CD4-positive, CD25-positive, alpha-beta regulatory T cell (primary cell): Measurements from ENCODE around the gene ARID3A. TPM values are rescaled to one million over a fixed set of nuclear protein-coding genes. Genes with fewer than 3 reads are reported as not detected.

Source experiments
- ATAC-seq, 2 donors: fragments of 150-1000 bp; cut with Tn5 transposase; one replicate each; pipeline ENCODE4 v1.10.0; 2021; ENCODE audit warnings: low read depth in 2 of 2, moderate number of reproducible peaks in 2 of 2, moderate library complexity in 1 of 2
- DNase-seq, 3 donors: peaks; one replicate each; pipeline versions ENCODE4 v3.0.0 to v3.0.0-alpha.2; 2012 to 2022; ENCODE audit warnings: mixed read lengths in 1 of 3
- H3K27ac ChIP-seq: one replicate; pipeline ENCODE4 v1.7.0; 2013; ENCODE audit warnings: mild to moderate bottlenecking, low read length; ENCODE audit not compliant: insufficient read depth, poor library complexity, severe bottlenecking
- H3K27me3 ChIP-seq: one replicate; pipeline ENCODE4 v1.7.0; 2013; ENCODE audit warnings: low read length; ENCODE audit not compliant: control insufficient read depth, insufficient read depth
- H3K36me3 ChIP-seq: one replicate; pipeline ENCODE4 v1.7.0; 2013; ENCODE audit warnings: mild to moderate bottlenecking, low read length, moderate library complexity; ENCODE audit not compliant: control insufficient read depth, insufficient read depth
- H3K4me1 ChIP-seq: 2 replicates; pipeline ENCODE4 v1.7.0; 2013; ENCODE audit warnings: mild to moderate bottlenecking, low read length; ENCODE audit not compliant: insufficient read depth, control insufficient read depth, poor library complexity, severe bottlenecking
- H3K4me3 ChIP-seq: one replicate; pipeline ENCODE4 v1.7.0; 2013; ENCODE audit warnings: low read depth, mild to moderate bottlenecking, low read length, moderate library complexity
- H3K9me3 ChIP-seq, 2 experiments: 1 replicate in 1 of 2; 2 replicates in 1 of 2; pipeline ENCODE4 v1.7.0; 2013; ENCODE audit warnings: low read length in 2 of 2, mild to moderate bottlenecking in 1 of 2, moderate library complexity in 1 of 2; ENCODE audit not compliant: control insufficient read depth in 2 of 2
- H3K27ac Mint-ChIP-seq, 3 donors: one replicate each; pipeline ENCODE4 v1.8.0; 2020 to 2022; ENCODE audit warnings: mild to moderate bottlenecking in 3 of 3, mixed read lengths in 3 of 3, moderate library complexity in 2 of 3
- H3K27me3 Mint-ChIP-seq: one replicate; pipeline ENCODE4 v1.8.0; 2022; ENCODE audit warnings: mild to moderate bottlenecking, mixed read lengths
- H3K36me3 Mint-ChIP-seq: one replicate; pipeline ENCODE4 v1.8.0; 2020; ENCODE audit warnings: mixed read lengths
- H3K4me1 Mint-ChIP-seq, 4 donors: one replicate each; pipeline ENCODE4 v1.8.0; 2020 to 2022; ENCODE audit warnings: mixed read lengths in 4 of 4, mild to moderate bottlenecking in 1 of 4
- H3K4me3 Mint-ChIP-seq, 4 donors: one replicate each; pipeline ENCODE4 v1.8.0; 2020 to 2022; ENCODE audit warnings: mild to moderate bottlenecking in 4 of 4, mixed read lengths in 4 of 4, moderate library complexity in 3 of 4
- H3K9me3 Mint-ChIP-seq, 7 donors: one replicate each; pipeline ENCODE4 v1.8.0; 2020 to 2022; ENCODE audit warnings: mixed read lengths in 7 of 7, mild to moderate bottlenecking in 3 of 7, moderate library complexity in 2 of 7
- polyA plus RNA-seq, 4 donors: library from polyadenylated mRNA; unstranded; fragments of 300-500 nt; fragmentation: Illumina TruSeq; gene quantifications; one replicate each; pipeline ENCODE4 v1.2.3, GENCODE V29; 2021
- total RNA-seq: library from RNA; stranded (reverse); gene quantifications from one replicate; pipeline ENCODE4 v1.2.3, GENCODE V29; 2022

ARID3A gene
- total and polyA plus RNA-seq, 5 donors from 2014 or later: 0.63 to 14.4 (median 1.3) TPM

- Histone ChIP-seq H3K36me3 (peaks cover 3% of the 10 kb centered on the region), H3K27me3 (peaks cover 6% of the 10 kb centered on the region), H3K4me3 (no peak overlapping the region), H3K9me3 (no peaks in the 10 kb centered on the region), H3K27ac (no peak overlapping the region), H3K4me1 (peaks cover 12% of the 10 kb centered on the region)
- DNase-seq: no peak
- Mint-ChIP-seq H3K27ac (no peak overlapping the region), H3K27me3 (peaks cover 27% of the 10 kb centered on the region), H3K4me3 (no peak overlapping the region), H3K9me3 (peaks cover 0 to 2% (median 0%) of the 10 kb centered on the region in 7 donors), H3K36me3 (peaks cover 3% of the 10 kb centered on the region), H3K4me1 (peaks cover 0 to 20% (median 1%) of the 10 kb centered on the region in 4 donors)
- ATAC-seq: no peak
Measured at GRCh38 chr19:995051-995827, 69.4 kb downstream of the ARID3A start.

- Mint-ChIP-seq H3K9me3 (peaks cover 0 to 2% (median 0%) of the 10 kb centered on the region in 7 donors), H3K4me3 (peak overlapping the region; percentile 25 to 81 (median 60)), H3K27ac (peak overlapping the region in 1 of 3 donors; percentile 82), H3K27me3 (peaks cover 27% of the 10 kb centered on the region), H3K4me1 (peaks cover 0 to 24% (median 1%) of the 10 kb centered on the region in 4 donors), H3K36me3 (peaks cover 3% of the 10 kb centered on the region)
- Histone ChIP-seq H3K4me3 (no peak overlapping the region), H3K27me3 (peaks cover 6% of the 10 kb centered on the region), H3K27ac (no peak overlapping the region), H3K36me3 (peaks cover 3% of the 10 kb centered on the region), H3K9me3 (no peaks in the 10 kb centered on the region), H3K4me1 (peaks cover 19% of the 10 kb centered on the region)
- ATAC-seq: peak in 1 of 2 donors; percentile 49
- peak; percentile 51 to 68 (median 63) for DNase-seq
Measured at GRCh38 chr19:996051-996838, 70.4 kb downstream of the ARID3A start.

GRCh38 chr19:998064-998463, 72.2 kb downstream of the ARID3A start:
- Histone ChIP-seq H3K27ac (no peak overlapping the region), H3K36me3 (peaks cover 3% of the 10 kb centered on the region), H3K4me3 (no peak overlapping the region), H3K9me3 (no peaks in the 10 kb centered on the region), H3K4me1 (peaks cover 25% of the 10 kb centered on the region), H3K27me3 (peaks cover 6% of the 10 kb centered on the region)
- Mint-ChIP-seq H3K27ac (no peak overlapping the region), H3K27me3 (peaks cover 37% of the 10 kb centered on the region), H3K9me3 (peaks cover 0 to 2% (median 0%) of the 10 kb centered on the region in 7 donors), H3K4me3 (peak overlapping the region in 2 of 4 donors; percentile 35 to 67), H3K36me3 (no peaks in the 10 kb centered on the region), H3K4me1 (peaks cover 0 to 26% (median 1%) of the 10 kb centered on the region in 4 donors)
- DNase-seq (no peak), ATAC-seq (no peak)

- H3K27ac Mint-ChIP-seq: peak overlapping the region in 1 of 3 donors; percentile 35
- peaks cover 37% of the 10 kb centered on the region for H3K27me3 Mint-ChIP-seq
- H3K9me3 Mint-ChIP-seq: peaks cover 0 to 2% (median 0%) of the 10 kb centered on the region in 7 donors
Measured at GRCh38 chr19:999379-999719, 73.5 kb downstream of the ARID3A start.

DNA sequence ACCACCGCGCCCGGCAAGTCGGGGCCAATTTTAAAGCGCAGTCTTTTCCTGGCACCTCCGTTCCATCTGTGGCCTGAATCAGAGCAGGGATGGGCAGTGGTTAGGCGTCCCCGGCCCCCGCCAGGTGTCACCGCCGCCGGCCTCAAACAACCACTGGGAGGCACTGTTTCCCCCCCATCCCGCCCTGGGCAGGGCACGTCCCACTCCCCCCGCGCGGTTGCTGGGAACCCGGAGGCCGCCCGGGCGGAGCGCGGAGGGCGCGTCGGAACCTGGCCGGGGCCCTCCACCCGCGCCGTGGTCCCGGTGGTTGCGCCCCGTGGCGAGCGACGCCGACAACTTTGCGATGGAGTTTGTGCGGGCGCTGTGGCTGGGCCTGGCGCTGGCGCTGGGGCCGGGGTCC, 74.3 kb downstream of the ARID3A start, which contains the start of gene GRIN3B:
Gene GRIN3B, plus strand, starts transcription at position 325 of the 400 bp plus-strand sequence. Its CDS starts 19 bp downstream, at position 344.
- peak within 1 kb of the TSS in 2 of 3 donors; percentile 5 to 35 for H3K27ac Mint-ChIP-seq
- DNase-seq: peak; percentile 38 to 57 (median 40)
- Histone ChIP-seq H3K4me3 (no peak within 1 kb of the TSS), H3K4me1 (peaks cover 25% of the 10 kb centered on the region), H3K27ac (no peak within 1 kb of the TSS), H3K36me3 (no peaks in the 10 kb centered on the region), H3K27me3 (peaks cover 6% of the 10 kb centered on the region), H3K9me3 (no peaks in the 10 kb centered on the region)
- no peaks in the 10 kb centered on the region for H3K36me3 Mint-ChIP-seq
- H3K4me3 Mint-ChIP-seq: peak within 1 kb of the TSS in 3 of 4 donors; percentile 15 to 76 (median 73)
- peak in 1 of 2 donors; percentile 28 for ATAC-seq
- H3K4me1 Mint-ChIP-seq: peaks cover 0 to 27% (median 1%) of the 10 kb centered on the region in 4 donors
- peaks cover 0 to 2% (median 0%) of the 10 kb centered on the region in 7 donors for H3K9me3 Mint-ChIP-seq
- peaks cover 37% of the 10 kb centered on the region for H3K27me3 Mint-ChIP-seq

More at GRCh38 chr19:999379-999719, 73.5 kb downstream of the ARID3A start:
- no peak overlapping the region for H3K27ac ChIP-seq
- peaks cover 25% of the 10 kb centered on the region for H3K4me1 ChIP-seq
- no peak overlapping the region for H3K4me3 ChIP-seq
- DNase-seq: no peak
- H3K36me3 ChIP-seq: no peaks in the 10 kb centered on the region
- Mint-ChIP-seq H3K4me1 (peaks cover 0 to 26% (median 1%) of the 10 kb centered on the region in 4 donors), H3K4me3 (peak overlapping the region in 2 of 4 donors; percentile 73 to 76), H3K36me3 (no peaks in the 10 kb centered on the region)
- no peaks in the 10 kb centered on the region for H3K9me3 ChIP-seq
- H3K27me3 ChIP-seq: peaks cover 6% of the 10 kb centered on the region
- ATAC-seq: no peak

DNA sequence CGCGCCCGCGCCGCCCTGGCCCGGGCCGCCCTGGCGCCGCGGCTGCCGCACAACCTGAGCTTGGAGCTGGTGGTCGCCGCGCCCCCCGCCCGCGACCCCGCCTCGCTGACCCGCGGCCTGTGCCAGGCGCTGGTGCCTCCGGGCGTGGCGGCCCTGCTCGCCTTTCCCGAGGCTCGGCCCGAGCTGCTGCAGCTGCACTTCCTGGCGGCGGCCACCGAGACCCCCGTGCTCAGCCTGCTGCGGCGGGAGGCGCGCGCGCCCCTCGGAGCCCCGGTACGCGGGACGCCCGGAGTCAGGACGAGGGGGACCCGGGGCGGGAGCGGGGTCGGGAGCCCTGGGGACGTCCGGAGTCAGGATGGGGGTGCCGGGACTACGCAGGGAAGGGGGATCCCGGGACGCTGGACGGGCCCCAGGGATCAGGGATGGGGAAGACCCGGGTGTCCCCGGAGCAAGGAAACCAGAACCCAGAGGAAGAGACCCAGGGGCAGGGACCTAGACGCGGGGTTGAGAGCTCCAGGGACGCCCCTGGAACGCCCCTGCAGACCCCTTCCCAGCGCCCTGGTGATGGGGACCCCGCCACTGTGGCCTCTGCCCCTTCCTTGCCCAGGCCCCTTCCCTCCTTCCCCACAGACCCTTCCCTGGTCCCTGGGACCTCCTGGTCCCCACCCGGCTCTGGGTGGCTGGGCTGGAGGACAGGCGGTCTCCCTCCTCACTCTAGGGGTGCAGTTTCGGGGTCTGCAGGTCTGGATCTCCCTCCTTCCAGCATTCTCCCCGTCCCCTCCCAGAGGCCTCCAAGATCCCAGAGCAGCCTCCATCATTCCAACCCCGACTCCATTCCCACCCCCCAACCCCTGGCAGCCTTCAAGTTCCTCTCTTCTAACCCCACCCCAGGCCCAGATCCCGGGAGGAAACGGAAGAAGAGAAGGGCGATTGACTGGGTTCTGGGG, 75.0 kb downstream of the ARID3A start:
- Mint-ChIP-seq H3K36me3 (no peaks in the 10 kb centered on the region), H3K4me1 (peaks cover 0 to 29% (median 1%) of the 10 kb centered on the region in 4 donors), H3K27ac (peak overlapping the region in 1 of 3 donors; percentile 5), H3K9me3 (peaks cover 0 to 2% (median 0%) of the 10 kb centered on the region in 7 donors), H3K4me3 (peak overlapping the region in 1 of 4 donors; percentile 15), H3K27me3 (peaks cover 37% of the 10 kb centered on the region)
- no peak for DNase-seq
- Histone ChIP-seq H3K27ac (no peak overlapping the region), H3K36me3 (no peaks in the 10 kb centered on the region), H3K9me3 (no peaks in the 10 kb centered on the region), H3K4me1 (peaks cover 23% of the 10 kb centered on the region), H3K4me3 (no peak overlapping the region), H3K27me3 (peaks cover 6% of the 10 kb centered on the region)
- no peak for ATAC-seq
